DMS79 treated with DMSO at 0.1 percent for 48 hours (cell line): ENCODE data around the gene BRD1.

Experiments
- DNase-seq: peaks from one replicate; lab custom pipeline; 2025; lab: John Stamatoyannopoulos, UW

BRD1 gene

GRCh38 chr22:49751318-49751965 is 76.2 kb downstream of the BRD1 start:
- no peak for DNase-seq

GRCh38 chr22:49749885-49750510 is 77.7 kb downstream of the BRD1 start:
- no peak for DNase-seq

GRCh38 chr22:49749227-49749626 is 78.4 kb downstream of the BRD1 start:
- no peak for DNase-seq

- no peak for DNase-seq
These were observed 79.2 kb downstream of the BRD1 start for GRCh38 chr22:49748514-49748913.

- DNase-seq, result no peak
These were observed 80.0 kb downstream of the BRD1 start for GRCh38 chr22:49747716-49748115.

DNA sequence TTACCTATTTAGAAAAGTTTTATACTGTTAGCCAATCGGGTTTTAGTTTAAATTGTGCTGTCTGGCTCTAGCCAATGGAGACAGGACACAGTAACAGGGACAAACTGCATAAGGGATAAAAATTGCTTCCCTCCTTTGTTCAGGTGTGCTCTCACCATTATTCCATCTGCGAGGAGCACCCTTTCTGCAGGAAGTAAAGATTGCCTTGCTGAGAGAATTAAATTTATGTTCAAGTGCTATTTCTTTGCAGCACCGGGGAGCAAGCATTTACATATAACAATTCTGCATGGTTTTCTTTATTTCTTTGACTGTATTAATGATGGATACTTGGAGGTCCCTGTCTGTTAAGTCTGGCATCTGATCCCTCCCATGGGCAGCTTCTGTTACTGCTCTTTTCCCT is 80.5 kb downstream of the BRD1 start:
- no peak for DNase-seq

- no peak for DNase-seq
These were observed 81.6 kb downstream of the BRD1 start for GRCh38 chr22:49746065-49746464.

DNA sequence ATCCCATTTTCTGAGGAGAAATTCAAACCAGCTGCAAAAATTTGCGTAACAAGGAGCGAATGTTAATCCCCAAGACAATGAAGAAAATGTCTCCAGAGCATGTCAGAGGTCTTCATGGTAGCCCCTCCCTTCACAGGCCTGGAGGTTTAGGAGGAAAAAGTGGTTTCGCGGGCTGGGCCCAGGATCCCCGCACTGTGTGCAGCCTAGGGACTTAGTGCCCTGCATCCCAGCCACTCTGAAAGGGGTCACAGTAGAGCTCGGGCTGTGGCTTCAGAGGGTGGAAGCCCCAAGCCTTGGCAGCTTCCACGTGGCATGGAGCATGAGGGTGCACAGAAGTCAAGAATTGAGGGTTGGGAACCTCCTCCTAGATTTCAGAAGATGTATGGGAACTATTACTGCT is 87.4 kb downstream of the BRD1 start:
- DNase-seq, result no peak

DNA sequence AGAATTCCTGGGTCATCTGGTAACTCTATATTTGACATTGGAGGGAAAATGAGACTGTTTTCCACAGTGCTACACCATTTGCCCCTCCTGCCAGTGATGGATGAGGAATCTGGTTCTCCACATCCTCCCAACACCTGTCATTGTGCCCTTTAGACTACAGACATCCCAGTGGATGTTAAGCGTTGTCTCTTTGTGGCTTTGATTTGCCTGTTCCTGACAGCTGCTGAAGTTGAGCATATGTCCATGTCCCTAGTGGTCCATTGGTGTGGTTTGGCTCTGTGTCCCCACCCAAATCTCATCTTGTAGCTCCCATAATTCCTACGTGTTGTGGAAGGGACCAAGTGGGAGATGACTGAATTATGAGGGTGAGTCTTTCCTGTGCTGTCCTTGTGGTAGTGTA is 88.5 kb downstream of the BRD1 start:
- DNase-seq, result no peak

DNA sequence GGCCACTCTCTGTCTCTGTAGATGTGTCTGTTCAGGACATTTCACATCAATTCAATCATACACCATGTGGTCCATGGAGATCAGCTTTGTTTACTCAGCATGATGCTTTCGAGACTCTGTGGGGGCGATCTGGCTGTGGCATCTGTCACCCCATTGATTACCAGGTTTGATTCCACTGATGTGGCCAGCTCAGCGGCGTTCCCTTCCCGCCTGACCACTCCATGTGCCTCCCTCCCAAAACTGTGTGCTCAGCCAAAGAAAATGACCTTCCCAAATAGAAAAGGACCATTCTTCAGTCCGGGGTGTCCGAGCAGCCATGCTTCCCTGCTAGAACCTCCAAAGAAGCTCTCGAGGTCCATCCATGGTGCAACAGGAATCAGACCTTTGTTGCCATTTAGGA is 89.1 kb downstream of the BRD1 start:
- no peak for DNase-seq

DNA sequence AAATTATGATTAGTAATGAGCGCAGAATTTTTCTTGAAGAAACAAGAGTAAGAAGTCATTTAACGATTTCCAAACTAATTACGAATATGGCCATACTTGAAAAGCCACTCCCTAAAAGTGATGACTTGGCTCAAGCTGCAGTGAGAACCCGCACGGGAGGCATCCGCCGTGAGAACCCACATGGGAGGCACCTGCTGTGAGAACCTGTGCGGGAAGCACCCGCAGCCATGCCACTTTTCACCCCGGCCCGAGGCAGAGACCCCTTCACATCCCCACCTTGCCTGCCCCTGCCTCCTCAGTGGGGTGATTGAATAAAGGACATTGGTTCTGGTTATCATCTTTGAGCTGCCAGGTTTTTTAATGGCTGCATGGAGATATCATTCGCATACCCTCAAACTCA is 89.7 kb downstream of the BRD1 start:
- no peak for DNase-seq

- no peak for DNase-seq
These were observed 90.5 kb downstream of the BRD1 start for GRCh38 chr22:49737101-49737551.

DNA sequence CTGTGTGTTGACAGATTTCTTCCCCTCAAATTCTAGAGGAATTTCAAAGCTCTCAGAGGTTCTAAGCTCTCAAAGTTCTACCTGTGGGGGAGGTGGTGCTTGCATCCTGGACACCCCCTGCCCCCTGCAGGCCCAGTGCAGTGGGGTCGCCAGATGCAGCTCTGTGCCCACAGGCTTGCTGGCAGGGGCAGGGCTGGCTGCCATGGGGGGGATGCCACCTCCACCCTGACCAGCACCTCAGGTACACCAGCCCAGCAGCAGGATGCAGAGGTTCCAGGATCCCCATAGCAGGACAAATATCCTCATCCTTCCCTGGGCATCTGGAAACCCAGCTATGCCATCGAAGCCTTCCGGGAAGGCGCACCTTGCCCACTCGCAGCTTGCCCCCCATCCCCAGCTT is 91.1 kb downstream of the BRD1 start:
- no peak for DNase-seq

GRCh38 chr22:49735901-49736421 is 91.7 kb downstream of the BRD1 start:
- DNase-seq, result no peak

DNA sequence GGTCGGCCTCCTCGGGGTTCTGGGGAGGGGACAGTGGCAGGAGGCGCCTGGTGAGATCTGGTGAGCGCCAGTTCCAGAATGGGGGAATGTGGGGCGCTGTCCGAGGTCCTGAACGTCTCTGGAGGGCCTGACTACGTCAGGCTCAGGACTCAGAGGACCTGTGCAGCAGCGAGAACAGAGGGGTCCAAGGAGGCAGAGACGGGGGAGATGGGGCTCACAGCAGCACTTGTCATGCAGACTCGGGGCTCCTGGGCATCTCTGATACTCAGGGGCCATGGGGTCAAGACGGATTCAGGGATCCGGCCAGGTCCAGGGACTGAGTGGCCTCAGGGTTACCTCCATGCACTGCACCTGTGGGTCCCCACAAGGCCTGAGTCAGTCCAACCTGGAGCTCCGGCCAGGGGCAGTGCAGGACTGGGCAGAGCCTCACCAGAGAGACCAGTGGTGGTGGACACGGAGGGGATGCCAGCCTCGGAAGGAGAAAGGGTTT is 92.2 kb downstream of the BRD1 start:
- DNase-seq, result no peak

- DNase-seq, result no peak
These were observed 92.8 kb downstream of the BRD1 start for GRCh38 chr22:49734882-49735281.

GRCh38 chr22:49734390-49734789 is 93.3 kb downstream of the BRD1 start:
- DNase-seq, result no peak

DNA sequence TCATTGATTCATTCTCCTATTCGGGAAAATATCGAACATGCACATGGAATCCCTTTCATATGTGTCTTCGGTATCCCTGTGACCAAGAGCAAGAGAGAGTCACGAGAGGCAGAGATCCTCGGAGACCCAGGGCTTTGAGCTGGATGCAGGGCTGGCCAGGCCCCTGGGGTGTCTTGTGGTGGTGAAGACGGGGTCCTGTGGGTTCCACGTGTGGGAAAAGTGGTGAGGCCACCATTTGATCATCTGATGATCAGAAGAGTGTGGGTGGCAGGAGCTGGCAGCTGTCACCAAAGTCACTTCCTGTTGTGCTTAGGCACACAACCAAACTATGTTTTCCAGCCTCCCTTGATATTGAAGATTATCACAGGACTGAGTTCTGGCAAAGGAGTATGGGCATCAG is 94.0 kb downstream of the BRD1 start:
- DNase-seq, result no peak

DNA sequence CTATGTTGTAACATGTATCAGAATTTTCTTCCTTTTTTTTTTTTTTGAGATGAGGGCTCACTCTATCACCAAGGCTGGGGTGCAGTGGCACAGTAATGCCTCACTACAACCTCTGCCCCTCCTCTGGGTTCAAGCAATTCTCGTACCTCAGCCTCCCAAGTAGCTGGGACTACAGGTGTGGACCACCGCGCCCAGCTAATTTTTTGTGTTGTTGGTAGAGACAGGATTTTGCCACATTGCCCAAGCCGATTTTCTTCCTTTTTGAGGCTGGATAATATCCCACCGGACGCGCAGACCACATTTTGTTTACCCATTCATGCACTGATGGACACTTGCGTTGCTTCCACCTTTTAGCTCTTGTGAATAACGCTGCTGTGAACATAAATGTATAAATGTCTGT is 97.0 kb downstream of the BRD1 start:
- no peak for DNase-seq

DNA sequence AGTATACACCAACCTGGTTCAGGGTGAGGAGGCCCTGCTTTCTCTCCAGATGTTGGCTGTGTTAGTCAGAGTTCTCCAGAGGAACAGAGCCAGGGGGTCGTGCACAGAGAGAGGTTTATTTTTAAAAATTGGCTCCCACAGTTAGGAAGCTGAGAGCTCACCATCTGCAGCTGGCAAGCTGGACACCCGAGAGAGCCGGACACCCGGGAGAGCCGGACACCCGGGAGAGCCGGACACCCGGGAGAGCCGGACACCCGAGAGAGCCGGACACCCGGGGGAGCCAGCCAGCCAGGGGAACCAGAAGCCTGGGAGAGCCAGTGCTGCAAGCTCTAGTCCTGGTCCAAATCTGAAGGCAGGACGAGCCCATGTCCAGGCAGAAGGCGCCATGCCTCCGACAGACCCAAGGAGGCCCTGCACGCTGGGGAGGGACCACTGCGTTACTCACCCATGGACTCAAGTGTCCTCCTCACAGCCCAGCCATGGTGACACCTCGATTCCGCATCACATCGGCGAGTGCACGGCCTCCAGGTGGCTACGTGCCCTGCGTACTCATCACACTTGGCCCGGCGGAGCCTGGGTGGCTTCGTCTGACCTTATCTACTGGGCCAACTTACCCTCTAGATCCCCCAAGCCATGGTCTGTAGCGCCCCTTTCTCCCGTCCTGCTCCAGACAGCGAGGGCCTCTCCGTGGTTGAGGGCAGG is 99.0 kb downstream of the BRD1 start:
- DNase-seq, result no peak

DNA sequence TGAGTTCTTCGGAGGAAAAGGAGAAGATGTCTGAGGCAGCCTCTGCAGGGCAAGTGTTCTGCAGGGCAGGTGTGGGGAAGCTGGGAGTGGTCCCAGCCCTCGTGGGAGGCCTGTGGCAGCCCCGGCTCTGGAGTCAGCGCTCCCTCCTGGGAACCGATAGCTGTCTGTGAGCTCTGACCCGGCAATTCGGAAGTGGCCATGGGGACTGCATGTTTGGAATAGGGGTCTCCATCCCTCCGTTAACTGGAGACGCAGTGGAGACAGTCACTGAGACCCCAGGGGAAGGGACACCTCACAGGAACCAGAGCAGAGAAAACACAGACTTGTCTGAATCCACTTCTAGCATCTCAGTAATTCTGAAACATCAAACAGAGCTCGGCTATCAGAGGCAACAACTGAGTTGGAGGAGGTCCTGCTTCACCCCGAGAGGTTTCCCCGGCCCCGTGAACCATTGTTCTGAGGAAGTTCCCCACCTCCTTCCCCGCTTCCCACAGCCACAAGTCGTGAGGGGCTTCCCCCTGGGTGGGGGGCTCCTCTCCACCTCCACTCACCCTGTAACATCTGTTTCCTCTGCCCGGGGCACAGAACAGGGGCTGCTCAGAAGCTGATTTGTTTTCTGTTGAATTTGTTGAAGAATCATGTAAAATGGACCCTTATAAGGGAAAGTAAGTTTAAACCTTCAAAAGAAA is 99.6 kb downstream of the BRD1 start:
- no peak for DNase-seq

- no peak for DNase-seq
These were observed 100.3 kb downstream of the BRD1 start for GRCh38 chr22:49727191-49727880.
